Keratinocyte (primary cell): ENCODE results near the gene THOC5.

Experiments
- CTCF ChIP-seq, 3 experiments: IDR thresholded peaks in 1 of 3; conservative IDR thresholded peaks in 1 of 3; optimal IDR thresholded peaks in 1 of 3; 2 replicates in 2 of 3; 3 replicates in 1 of 3; pipeline versions ENCODE3 to v1.5.1; 2011; ENCODE audit warnings: low read length in 3 of 3, mild to moderate bottlenecking in 3 of 3, moderate library complexity in 2 of 3, control low read depth in 1 of 3, inconsistent platforms in 1 of 3; ENCODE audit not compliant: insufficient read depth in 2 of 3; ENCODE audit errors: extremely low read depth in 1 of 3
- EZH2 ChIP-seq: IDR thresholded peaks from one replicate; pipeline ENCODE4 v1.6.1; 2012; ENCODE audit warnings: inconsistent platforms, mild to moderate bottlenecking, low read length, moderate library complexity

- TF ChIP-seq CTCF (optimal IDR thresholded peaks at IDR 0.05 in 1 of 3, IDR thresholded peaks at IDR 0.05 in 1 of 3, conservative IDR thresholded peaks at IDR 0.05 in 1 of 3; ENCODE audit: extremely low read depth in 1 of 3, insufficient read depth in 2 of 3, low read length in 3 of 3) (no peak), EZH2 (no peak)
Observed at GRCh38 chr22:29479417-29480261, 73.9 kb downstream of the THOC5 start, which contains the start of gene NEFH.
